UCSD-AML1 (cell line): ENCODE measurements around the gene ALDH8A1.
"Not testable (repeated sequence)": the region's sequence is repeated elsewhere in the genome, so short reads cannot be mapped to it uniquely, and the experiment has no call there.

ENCODE experiments used
- DNase-seq: peaks from one replicate; lab custom pipeline; 2025; ENCODE audit not compliant: unreplicated experiment; lab: John Stamatoyannopoulos, UW

Gene ALDH8A1

GRCh38 chr6:134911547-134911946 is 38.4 kb downstream of the ALDH8A1 start:
- no peak for DNase-seq

- no peak for DNase-seq
These were observed 39.3 kb downstream of the ALDH8A1 start for GRCh38 chr6:134910593-134910935.

- DNase-seq: no peak
These were observed 40.0 kb downstream of the ALDH8A1 start for GRCh38 chr6:134909701-134910592.

DNA sequence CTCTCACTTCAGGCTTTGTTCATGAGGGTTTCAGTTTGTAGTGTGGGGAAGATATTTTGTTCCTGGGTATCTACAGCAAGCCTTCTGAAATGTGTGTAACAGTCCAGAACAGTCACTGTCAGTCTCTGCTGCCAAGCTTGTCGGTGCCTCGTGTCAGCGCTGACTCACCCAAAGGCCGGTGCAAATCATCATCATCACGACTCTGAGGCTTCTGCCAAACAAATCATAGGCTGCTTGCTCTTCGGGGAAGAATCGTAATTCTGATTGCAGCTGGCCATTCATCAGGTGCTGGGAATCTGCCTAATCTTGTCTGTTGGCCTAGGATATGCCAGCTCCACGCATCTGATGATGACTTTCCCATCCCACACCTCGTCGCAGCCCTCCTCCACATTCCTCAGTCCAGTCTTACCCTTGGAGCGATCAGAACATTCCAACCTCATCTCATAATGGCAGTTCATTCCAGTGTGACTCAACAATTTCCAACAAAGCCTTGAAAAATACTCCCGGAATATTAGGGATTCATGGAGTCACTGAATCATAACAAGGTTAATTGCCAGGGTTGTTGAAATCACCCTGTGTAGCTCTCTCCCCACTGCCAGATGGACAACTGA is 40.9 kb downstream of the ALDH8A1 start:
- no peak for DNase-seq

- DNase-seq: not testable (repeated sequence)
These were observed 45.2 kb downstream of the ALDH8A1 start for GRCh38 chr6:134904731-134905130.

DNA sequence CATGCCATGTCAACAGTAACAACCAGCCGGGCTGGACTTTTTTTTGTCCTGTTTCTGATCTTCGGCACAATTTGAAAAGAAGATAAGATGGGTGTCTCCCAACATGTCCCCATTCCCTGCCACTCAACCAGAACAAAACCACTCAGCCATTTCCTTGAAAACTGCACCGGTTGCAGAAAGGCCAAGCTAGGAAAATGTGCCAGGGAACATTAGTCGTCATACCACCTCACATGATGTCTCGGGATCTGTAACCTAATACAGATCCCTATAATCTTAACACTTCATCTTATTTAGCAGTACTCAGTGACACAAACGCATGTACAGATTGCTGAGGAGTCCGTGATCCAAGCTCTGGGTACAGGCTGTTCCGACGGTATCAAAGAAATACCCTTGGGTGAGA is 46.5 kb downstream of the ALDH8A1 start:
- no peak for DNase-seq

- DNase-seq: no peak
These were observed 47.0 kb downstream of the ALDH8A1 start for GRCh38 chr6:134902936-134903335.

- DNase-seq: no peak
These were observed 47.6 kb downstream of the ALDH8A1 start for GRCh38 chr6:134902074-134902861.

- no peak for DNase-seq
These were observed 51.3 kb downstream of the ALDH8A1 start for GRCh38 chr6:134898575-134898974.

GRCh38 chr6:134898166-134898565 is 51.7 kb downstream of the ALDH8A1 start:
- DNase-seq: not testable (repeated sequence)

DNA sequence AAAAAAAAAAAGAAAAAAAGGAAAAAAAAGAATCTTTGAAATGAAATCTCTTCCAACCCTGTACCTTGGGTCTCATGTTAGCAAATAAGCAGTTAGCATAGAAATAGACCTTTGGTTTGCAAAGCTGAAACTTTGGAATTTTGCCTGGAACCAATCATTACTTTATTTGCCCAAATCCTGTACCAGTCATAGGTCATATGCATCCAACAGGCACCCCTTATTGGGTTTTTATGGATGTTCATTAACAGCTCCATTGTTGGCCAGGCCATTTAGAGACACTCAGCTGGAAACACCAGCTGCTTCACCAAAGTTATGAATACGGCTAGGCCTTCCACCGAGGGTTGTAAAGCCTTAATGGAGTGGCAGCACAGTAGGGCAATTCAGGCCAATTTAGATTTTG is 53.0 kb downstream of the ALDH8A1 start:
- no peak for DNase-seq

DNA sequence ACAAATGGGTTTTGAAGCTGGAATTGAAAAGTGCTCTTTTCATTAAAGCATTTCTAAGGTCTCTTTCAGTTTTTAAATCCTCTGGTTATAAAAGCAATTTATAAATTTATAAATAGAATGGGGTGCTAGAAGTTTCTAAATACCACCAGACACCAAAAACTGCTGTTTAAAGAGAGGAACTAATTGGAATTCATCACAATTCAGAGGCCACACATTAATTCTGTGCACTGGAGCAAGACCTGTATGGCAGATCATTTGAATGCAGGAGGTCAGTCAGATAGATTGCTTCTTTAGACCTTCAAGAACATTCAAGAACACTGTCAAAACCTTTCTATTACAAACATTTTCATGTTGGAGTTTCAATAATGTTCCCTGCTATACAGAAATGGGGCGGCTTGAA is 55.1 kb downstream of the ALDH8A1 start:
- DNase-seq: no peak

DNA sequence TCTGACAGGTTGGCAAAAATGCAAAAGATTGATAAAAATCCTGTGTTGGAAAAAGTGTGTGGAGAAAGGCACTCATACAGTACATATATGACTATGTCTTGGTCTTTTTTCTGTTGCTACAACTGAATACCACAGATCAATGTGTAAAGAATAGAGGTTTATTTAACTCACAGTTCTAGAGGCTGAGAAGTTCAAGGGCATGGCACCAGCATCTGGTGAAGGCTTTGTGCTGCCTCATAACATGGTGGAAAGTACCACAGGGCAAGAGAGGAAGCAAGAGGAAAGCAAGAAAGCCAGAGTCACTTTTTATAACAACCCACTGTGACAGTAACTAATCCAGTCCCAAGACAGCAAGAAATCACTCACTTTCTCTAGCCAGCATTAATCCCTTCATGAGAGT is 57.5 kb downstream of the ALDH8A1 start:
- no peak for DNase-seq

DNA sequence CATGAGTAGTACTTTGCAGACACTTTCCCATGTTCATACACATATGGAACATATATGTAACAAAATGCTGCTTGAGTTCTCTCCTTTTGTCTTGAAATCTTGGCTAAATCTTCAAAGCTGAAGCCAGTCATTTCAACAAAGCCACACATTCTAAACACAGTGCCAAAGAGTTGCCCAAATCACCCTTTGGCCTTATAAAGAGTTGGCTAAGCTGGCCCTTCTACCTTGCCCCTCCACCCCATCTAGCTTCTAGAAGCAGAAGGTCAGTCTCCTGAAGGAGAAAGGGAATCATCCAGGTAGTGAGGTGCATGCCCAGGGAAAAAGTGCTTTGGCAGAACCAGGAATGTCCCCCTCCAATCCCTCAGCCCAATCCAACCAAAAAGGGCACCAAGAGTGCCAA is 58.3 kb downstream of the ALDH8A1 start:
- no peak for DNase-seq

DNA sequence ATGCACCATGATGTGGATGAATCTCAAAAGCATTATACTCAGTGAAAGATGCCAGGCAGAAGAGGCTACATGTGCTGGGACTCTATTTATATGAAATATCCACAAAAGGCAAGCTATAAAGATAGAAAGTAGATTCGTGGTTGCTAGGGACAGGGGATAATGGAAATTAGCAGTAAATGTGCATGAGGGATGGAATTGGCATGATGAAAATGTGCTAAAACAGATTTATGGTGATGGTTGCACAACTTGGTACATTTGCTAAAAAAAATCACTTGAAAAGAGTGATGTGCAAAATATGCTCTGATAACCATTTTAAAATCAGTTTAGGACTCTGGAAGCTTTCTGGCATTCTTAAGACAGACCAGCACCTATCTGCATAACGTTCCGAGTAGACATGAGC is 61.6 kb downstream of the ALDH8A1 start:
- no peak for DNase-seq

DNA sequence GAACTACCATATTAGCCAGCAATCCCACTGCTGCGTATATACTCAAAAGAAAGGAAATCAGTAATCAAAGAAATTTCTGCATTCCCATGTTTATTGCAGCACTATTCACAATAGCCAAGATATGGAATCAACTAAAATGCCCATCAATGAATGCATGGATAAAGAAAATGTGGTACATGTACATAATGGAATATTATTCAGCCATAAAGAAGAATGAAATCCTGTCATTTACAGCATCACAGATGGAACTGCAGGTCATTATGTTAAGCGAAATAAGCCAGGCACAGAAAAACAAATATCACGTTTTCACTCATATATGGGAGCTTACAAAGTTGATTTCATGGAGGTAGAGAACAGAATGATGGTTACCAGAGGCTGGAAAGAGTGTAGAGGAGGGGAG is 65.1 kb downstream of the ALDH8A1 start:
- no peak for DNase-seq

- no peak for DNase-seq
These were observed 66.6 kb downstream of the ALDH8A1 start for GRCh38 chr6:134883314-134883713.

DNA sequence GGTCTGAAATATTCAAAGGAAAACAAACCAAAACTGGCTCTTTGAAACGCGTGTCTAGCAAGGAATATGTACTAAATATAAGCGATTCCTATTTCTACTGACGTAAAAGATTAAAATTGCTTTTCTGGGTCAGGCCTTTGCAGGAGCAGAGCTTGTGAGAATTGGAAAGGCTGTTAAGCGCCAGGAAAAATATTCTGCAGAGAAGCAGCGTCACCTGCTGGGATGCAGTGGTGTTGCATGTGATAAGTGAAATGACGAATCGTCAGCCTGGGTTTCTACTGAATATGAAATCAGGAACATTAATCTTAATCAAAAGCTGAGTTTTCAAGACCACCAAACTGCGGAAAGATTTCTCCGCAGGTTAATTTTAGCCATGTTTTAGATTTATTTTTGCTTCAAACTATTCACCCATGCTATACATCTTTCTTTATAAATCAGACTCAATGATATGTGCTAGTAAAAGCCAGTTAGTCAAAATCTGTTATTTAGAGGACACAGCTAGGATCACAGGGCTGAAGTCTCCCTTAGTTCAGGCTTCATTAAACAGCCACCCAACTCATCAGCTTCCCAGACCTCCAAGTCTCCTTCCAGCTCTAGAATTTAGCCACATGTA is 67.4 kb downstream of the ALDH8A1 start:
- DNase-seq: peak; percentile 46

- no peak for DNase-seq
These were observed 69.3 kb downstream of the ALDH8A1 start for GRCh38 chr6:134880487-134881190.

GRCh38 chr6:134878136-134878535 is 71.8 kb downstream of the ALDH8A1 start:
- no peak for DNase-seq

GRCh38 chr6:134875367-134875766 is 74.5 kb downstream of the ALDH8A1 start:
- no peak for DNase-seq
